Measurements from ENCODE around the gene KRT8. TPM values are rescaled to one million over a fixed set of nuclear protein-coding genes. Genes with fewer than 3 reads are reported as not detected.

Gene KRT8
- total and polyA plus RNA-seq, 7 donors = 0.54 to 1.3 (median 0.76) TPM

GRCh38 chr12:52847335-52848102 is 57.4 kb downstream of the KRT8 start:
- no peak for TF ChIP-seq CTCF (IDR thresholded peaks at IDR 0.05)
- intact Hi-C loops (cut with DNase I) = no loop called here
- peaks cover 0 to 12% (median 0%) of the 10 kb centered on the region in 3 donors for H3K27me3 ChIP-seq (ENCODE audit: insufficient read depth in 3 of 3, low read length in 2 of 3)
- no peaks in the 10 kb centered on the region for H3K36me3 ChIP-seq (ENCODE audit: insufficient read depth in 1 of 2, low read depth in 1 of 2)
- ATAC-seq (no peak), DNase-seq (no peak)
- H3K4me3 ChIP-seq = no peak overlapping the region
- WGBS, 3 donors = 72% methylated on average over 12 of the region's 12 CpGs
- no peak overlapping the region for H3K27ac ChIP-seq
- no peaks in the 10 kb centered on the region for H3K9me3 ChIP-seq
- H3K4me1 ChIP-seq = no peaks in the 10 kb centered on the region

Other genes with a start within 250 kb of the KRT8 start
- gene KRT1, start 224.7 kb downstream of the KRT8 start, total RNA-seq = 1 to 10 TPM in 1 of 4 donors, under 1 TPM in 2, not detected in 1; 0.16 to 1.1 (median 0.25) TPM
- under 1 TPM in 1 of 3 donors, not detected in 2; 0.13 TPM for gene KRT1, start 224.7 kb downstream of the KRT8 start, polyA plus RNA-seq
- gene KRT77, start 201.6 kb downstream of the KRT8 start, total RNA-seq = not detected
- gene KRT77, start 201.6 kb downstream of the KRT8 start, polyA plus RNA-seq = under 1 TPM in 2 of 3 donors, not detected in 1; 0.01 to 0.04 TPM
- gene KRT76, start 127.7 kb downstream of the KRT8 start, total RNA-seq = not detected
- not detected for gene KRT76, start 127.7 kb downstream of the KRT8 start, polyA plus RNA-seq
- gene KRT3, start 109.0 kb downstream of the KRT8 start, total RNA-seq = not detected
- gene KRT3, start 109.0 kb downstream of the KRT8 start, polyA plus RNA-seq = not detected
- gene KRT4, start 91.0 kb downstream of the KRT8 start, total RNA-seq = under 1 TPM in 2 of 4 donors, not detected in 2; 0.12 to 0.15 TPM
- gene KRT4, start 91.0 kb downstream of the KRT8 start, polyA plus RNA-seq = 1 to 10 TPM in 1 of 3 donors, under 1 TPM in 1, not detected in 1; 0.72 to 1.7 TPM
- gene KRT79, start 70.8 kb downstream of the KRT8 start, total RNA-seq = not detected
- gene KRT79, start 70.8 kb downstream of the KRT8 start, polyA plus RNA-seq = under 1 TPM in 2 of 3 donors, not detected in 1; 0.03 to 0.05 TPM
- gene KRT78, start 56.1 kb downstream of the KRT8 start, total RNA-seq = not detected
- under 1 TPM in 1 of 3 donors, not detected in 2; 0.04 TPM for gene KRT78, start 56.1 kb downstream of the KRT8 start, polyA plus RNA-seq
- 1 to 10 TPM in 3 of 4 donors, under 1 TPM in 1; 0.99 to 1.7 (median 1.4) TPM for gene KRT18, start 44.0 kb upstream of the KRT8 start, total RNA-seq
- gene KRT18, start 44.0 kb upstream of the KRT8 start, polyA plus RNA-seq = 1 to 10 TPM in 2 of 3 donors, under 1 TPM in 1; 0.39 to 1.6 (median 1.3) TPM
- 100 to 1,000 TPM; 565 to 669 (median 617) TPM for gene EIF4B, start 101.4 kb upstream of the KRT8 start, total RNA-seq
- 100 to 1,000 TPM; 150 to 304 (median 207) TPM for gene EIF4B, start 101.4 kb upstream of the KRT8 start, polyA plus RNA-seq
- 100 to 1,000 TPM in 1 of 4 donors, 10 to 100 TPM in 3; 39.4 to 132 (median 70.7) TPM for gene TNS2, start 145.0 kb upstream of the KRT8 start, total RNA-seq
- gene TNS2, start 145.0 kb upstream of the KRT8 start, polyA plus RNA-seq = 10 to 100 TPM; 37.7 to 48.9 (median 47.1) TPM
- 10 to 100 TPM; 19.7 to 22.6 (median 21.7) TPM for gene SPRYD3, start 174.3 kb upstream of the KRT8 start, total RNA-seq
- gene SPRYD3, start 174.3 kb upstream of the KRT8 start, polyA plus RNA-seq = 10 to 100 TPM; 16.5 to 49.1 (median 34.2) TPM
- gene IGFBP6, start 192.6 kb upstream of the KRT8 start, total RNA-seq = 10 to 100 TPM in 3 of 4 donors, 1 to 10 TPM in 1; 6.4 to 21.3 (median 18.1) TPM
- gene IGFBP6, start 192.6 kb upstream of the KRT8 start, polyA plus RNA-seq = 10 to 100 TPM; 23.9 to 27.0 (median 25.5) TPM
- gene SOAT2, start 198.4 kb upstream of the KRT8 start, total RNA-seq = not detected
- under 1 TPM; 0.05 to 0.07 (median 0.07) TPM for gene SOAT2, start 198.4 kb upstream of the KRT8 start, polyA plus RNA-seq